MCF 10A (cell line): ENCODE results near the gene PPP1R15B. TPM values are rescaled to one million over a fixed set of nuclear protein-coding genes. Genes with fewer than 3 reads are reported as not detected.

Source experiments
- BruUV-seq: library from RNA; stranded (reverse); fragments of 400-500 nt; replicated peaks from 2 replicates; lab custom pipeline; 2021; lab: Mats Ljungman, UMichigan
- CTCF ChIA-PET: fragments of 300-600 bp; sonication (Branson Sonifier 250); formaldehyde crosslinking; extraction: SDS; loops from one replicate; lab custom pipeline; 2021; ENCODE audit warnings: antibody characterized with exemption, inconsistent platforms; lab: Yijun Ruan, JAX
- POLR2A ChIA-PET: fragments of 300-600, 350-650 bp; sonication (Branson Sonifier 250); formaldehyde crosslinking; extraction: SDS; loops from one replicate; lab custom pipeline; 2020; ENCODE audit warnings: antibody characterized with exemption, inconsistent platforms; lab: Yijun Ruan, JAX
- DNase-seq: peaks from one replicate; pipeline ENCODE4 v3.0.0-alpha.2; 2018; ENCODE audit not compliant: unreplicated experiment
- H3K27ac Mint-ChIP-seq: one replicate; pipeline ENCODE4 v1.8.0; 2022; ENCODE audit warnings: mild to moderate bottlenecking, low read depth, mixed read lengths; ENCODE audit not compliant: unreplicated experiment
- H3K27me3 Mint-ChIP-seq: one replicate; pipeline ENCODE4 v1.8.0; 2022; ENCODE audit warnings: mixed read lengths; ENCODE audit not compliant: insufficient read depth, unreplicated experiment
- H3K36me3 Mint-ChIP-seq: one replicate; pipeline ENCODE4 v1.8.0; 2022; ENCODE audit warnings: mild to moderate bottlenecking, moderate library complexity, mixed read lengths; ENCODE audit not compliant: insufficient read depth, unreplicated experiment
- H3K4me1 Mint-ChIP-seq: one replicate; pipeline ENCODE4 v1.8.0; 2022; ENCODE audit warnings: mixed read lengths; ENCODE audit not compliant: insufficient read depth, unreplicated experiment
- H3K4me3 Mint-ChIP-seq: one replicate; pipeline ENCODE4 v1.8.0; 2022; ENCODE audit warnings: mild to moderate bottlenecking, moderate library complexity, mixed read lengths; ENCODE audit not compliant: unreplicated experiment
- H3K9me3 Mint-ChIP-seq: one replicate; pipeline ENCODE4 v1.8.0; 2022; ENCODE audit warnings: mixed read lengths; ENCODE audit not compliant: unreplicated experiment
- intact Hi-C: fragments of 100-400 bp; cut with micrococcal nuclease; formaldehyde crosslinking; loops from 2 replicates; pipeline ENCODE4 v1.14.1; 2022
- total RNA-seq: library from RNA; stranded (reverse); gene quantifications from 2 replicates; pipeline ENCODE4 v1.2.3, GENCODE V29; 2022
- TF ChIP-seq, protein P1 (sequence below): fragments of 200-600 bp; IDR thresholded peaks from one replicate; pipeline ENCODE4 v1.8.0; 2022; ENCODE audit warnings: antibody characterized with exemption, mild to moderate bottlenecking; ENCODE audit not compliant: unreplicated experiment

PPP1R15B gene
- total RNA-seq, 1 experiment from 2014 or later, result 86.0 TPM

DNA sequence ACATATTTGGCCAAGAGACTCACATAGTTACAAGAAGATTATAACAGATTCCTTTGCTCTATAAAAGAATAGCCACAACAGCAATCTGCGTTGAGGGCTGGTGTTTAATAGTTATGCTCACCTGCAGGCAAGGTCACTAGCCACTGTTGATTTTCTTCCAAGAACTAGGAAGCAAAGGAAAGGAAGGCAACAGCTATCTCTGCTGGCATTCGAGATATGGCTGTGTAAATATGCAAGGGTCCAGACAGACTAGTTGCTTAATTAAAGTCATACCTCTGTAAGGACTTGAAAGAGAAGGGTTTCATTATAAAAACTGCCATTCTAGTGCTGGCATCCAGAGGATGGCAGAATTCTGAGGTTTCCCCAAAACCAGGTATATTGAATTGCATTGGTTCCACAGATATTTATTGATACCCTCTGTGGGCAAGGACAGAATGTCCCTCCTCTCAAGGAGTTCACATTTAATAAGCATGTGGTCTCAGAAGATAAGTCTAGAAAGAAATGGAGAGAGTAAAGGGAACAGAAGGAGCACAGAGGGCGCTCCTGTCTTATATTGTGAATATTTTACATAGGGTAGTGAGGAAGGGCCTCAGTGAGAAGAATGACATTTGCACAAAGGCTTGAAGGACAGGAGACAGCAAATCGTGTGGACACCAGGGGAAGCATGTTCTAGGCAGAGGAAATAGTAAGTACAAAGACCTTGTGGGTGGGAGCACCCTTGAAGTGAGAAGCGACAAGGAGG lies 28.3 kb downstream of the PPP1R15B start:
- no peak overlapping the region for H3K4me3 Mint-ChIP-seq
- no peaks in the 10 kb centered on the region for H3K36me3 Mint-ChIP-seq
- no peak overlapping the region for H3K27ac Mint-ChIP-seq
- POLR2A ChIA-PET, result interaction anchor here (1.0 to 5.5 kb wide), 3 partner anchors 12 to 47 kb away, joined by 3 to 49 read pairs (median 15); no protein-coding TSS in a partner anchor
- intact Hi-C loops, result no loop called here
- H3K27me3 Mint-ChIP-seq, result no peaks in the 10 kb centered on the region
- H3K4me1 Mint-ChIP-seq, result no peaks in the 10 kb centered on the region
- H3K9me3 Mint-ChIP-seq, result no peaks in the 10 kb centered on the region
- DNase-seq, result no peak
- CTCF ChIA-PET, result interaction anchor here (7.3 to 13.2 kb wide), 2 partner anchors 16 to 21 kb away, joined by 82 to 117 read pairs; no protein-coding TSS in a partner anchor
- BruUV-seq, result no TSS peak
- TF ChIP-seq, protein P1, sequence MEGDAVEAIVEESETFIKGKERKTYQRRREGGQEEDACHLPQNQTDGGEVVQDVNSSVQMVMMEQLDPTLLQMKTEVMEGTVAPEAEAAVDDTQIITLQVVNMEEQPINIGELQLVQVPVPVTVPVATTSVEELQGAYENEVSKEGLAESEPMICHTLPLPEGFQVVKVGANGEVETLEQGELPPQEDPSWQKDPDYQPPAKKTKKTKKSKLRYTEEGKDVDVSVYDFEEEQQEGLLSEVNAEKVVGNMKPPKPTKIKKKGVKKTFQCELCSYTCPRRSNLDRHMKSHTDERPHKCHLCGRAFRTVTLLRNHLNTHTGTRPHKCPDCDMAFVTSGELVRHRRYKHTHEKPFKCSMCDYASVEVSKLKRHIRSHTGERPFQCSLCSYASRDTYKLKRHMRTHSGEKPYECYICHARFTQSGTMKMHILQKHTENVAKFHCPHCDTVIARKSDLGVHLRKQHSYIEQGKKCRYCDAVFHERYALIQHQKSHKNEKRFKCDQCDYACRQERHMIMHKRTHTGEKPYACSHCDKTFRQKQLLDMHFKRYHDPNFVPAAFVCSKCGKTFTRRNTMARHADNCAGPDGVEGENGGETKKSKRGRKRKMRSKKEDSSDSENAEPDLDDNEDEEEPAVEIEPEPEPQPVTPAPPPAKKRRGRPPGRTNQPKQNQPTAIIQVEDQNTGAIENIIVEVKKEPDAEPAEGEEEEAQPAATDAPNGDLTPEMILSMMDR, result no peak

DNA sequence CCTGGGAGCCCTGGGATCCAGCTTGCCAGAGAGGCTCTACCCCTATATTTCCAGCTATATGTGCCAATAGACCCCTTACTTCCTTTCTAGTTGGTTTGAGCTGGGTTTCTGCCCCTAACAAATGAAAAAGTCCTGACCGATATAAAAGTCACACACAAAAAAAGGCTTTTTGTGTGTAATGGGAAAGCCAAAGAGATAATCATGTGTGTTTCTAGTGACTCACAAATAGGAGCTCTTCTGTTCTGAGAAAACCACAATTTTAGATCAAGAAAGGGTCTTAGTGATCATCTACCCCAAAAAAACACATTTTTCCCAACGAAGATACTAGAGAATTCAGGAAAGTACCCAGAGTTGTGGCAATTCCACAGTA lies 28.9 kb downstream of the PPP1R15B start:
- no peak for DNase-seq
- peaks cover 5% of the 10 kb centered on the region for H3K4me1 Mint-ChIP-seq
- no peaks in the 10 kb centered on the region for H3K27me3 Mint-ChIP-seq
- no peak overlapping the region for H3K27ac Mint-ChIP-seq
- ChIA-PET POLR2A (interaction anchor here (0.6 to 5.5 kb wide), 4 partner anchors 13 to 110 kb away, joined by 3 to 49 read pairs (median 9); no protein-coding TSS in a partner anchor), CTCF (interaction anchor here (0.6 to 13.2 kb wide), 7 partner anchors 17 to 1095 kb away, joined by 3 to 117 read pairs (median 4); partner anchors contain the start of gene GOLT1A)
- intact Hi-C loops, result no loop called here
- H3K4me3 Mint-ChIP-seq, result no peak overlapping the region
- H3K36me3 Mint-ChIP-seq, result no peaks in the 10 kb centered on the region
- BruUV-seq, result no TSS peak
- no peaks in the 10 kb centered on the region for H3K9me3 Mint-ChIP-seq
- TF ChIP-seq, protein P1, result no peak

DNA sequence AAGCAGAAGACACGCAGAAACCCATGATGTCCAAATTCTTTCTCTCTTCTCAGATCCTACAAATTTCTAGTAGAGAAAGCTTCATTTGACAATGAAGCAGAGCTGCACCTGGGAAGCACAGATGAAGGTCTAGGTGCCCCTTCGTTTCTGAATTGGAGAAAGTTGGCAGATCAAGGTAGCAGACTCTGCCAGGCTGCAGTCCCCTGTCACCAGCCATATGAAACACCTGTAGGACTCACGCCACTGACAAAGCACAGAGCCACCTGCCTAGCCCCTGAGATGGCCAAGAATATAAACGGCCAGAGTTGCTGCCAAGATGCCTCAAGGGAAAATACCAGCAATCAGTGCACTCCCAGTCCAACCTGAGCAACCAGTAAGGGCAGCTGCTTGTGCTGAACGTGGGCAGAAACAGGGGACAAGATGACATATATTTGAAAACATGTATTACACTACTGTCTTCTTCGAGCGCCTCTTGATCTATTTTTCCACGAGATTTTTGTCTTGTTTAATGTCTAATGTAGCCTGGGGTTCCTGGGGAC lies 31.3 kb downstream of the PPP1R15B start:
- TF ChIP-seq, protein P1, result no peak
- no peaks in the 10 kb centered on the region for H3K9me3 Mint-ChIP-seq
- ChIA-PET POLR2A (interaction anchor here (0.6 to 5.5 kb wide), 12 partner anchors 9 to 127 kb away, joined by 3 to 49 read pairs (median 5); partner anchors contain the start of gene PIK3C2B), CTCF (interaction anchor here (0.9 to 13.2 kb wide), 9 partner anchors 13 to 217 kb away, joined by 3 to 117 read pairs (median 10); no protein-coding TSS in a partner anchor)
- no peak overlapping the region for H3K4me3 Mint-ChIP-seq
- BruUV-seq, result no TSS peak
- no peaks in the 10 kb centered on the region for H3K36me3 Mint-ChIP-seq
- intact Hi-C loops, result no loop called here
- peaks cover 5% of the 10 kb centered on the region for H3K4me1 Mint-ChIP-seq
- H3K27ac Mint-ChIP-seq, result no peak overlapping the region
- H3K27me3 Mint-ChIP-seq, result no peaks in the 10 kb centered on the region
- DNase-seq, result no peak
